GM19324 (cell line): ENCODE data around the gene CCSER1.

ENCODE experiments used
- ATAC-seq: cut with Tn5 transposase; IDR thresholded peaks from one replicate; pipeline ENCODE4 v1.9.1; 2021; ENCODE audit warnings: mild to moderate bottlenecking, moderate library complexity; ENCODE audit not compliant: unreplicated experiment, low FRiP score

The CCSER1 gene

DNA sequence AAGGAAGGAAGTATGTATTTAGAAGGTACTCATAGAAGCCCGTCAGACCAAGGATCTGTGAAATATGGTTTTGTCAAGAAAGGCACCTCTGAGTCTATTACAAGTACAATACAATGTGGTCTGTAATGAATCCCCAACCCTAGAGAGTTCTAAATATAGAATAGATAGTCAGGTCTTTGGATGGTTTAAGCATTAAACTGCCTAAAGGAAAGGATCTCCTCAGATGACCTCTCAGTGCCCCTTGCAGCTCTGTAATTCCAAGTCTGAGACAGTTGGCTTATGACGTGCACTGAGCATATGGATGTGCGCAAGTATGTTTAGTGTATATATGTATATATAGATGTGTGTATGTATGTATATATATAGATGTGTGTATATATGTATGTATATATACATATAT lies 62.0 kb downstream of the CCSER1 start:
- ATAC-seq, result no peak

DNA sequence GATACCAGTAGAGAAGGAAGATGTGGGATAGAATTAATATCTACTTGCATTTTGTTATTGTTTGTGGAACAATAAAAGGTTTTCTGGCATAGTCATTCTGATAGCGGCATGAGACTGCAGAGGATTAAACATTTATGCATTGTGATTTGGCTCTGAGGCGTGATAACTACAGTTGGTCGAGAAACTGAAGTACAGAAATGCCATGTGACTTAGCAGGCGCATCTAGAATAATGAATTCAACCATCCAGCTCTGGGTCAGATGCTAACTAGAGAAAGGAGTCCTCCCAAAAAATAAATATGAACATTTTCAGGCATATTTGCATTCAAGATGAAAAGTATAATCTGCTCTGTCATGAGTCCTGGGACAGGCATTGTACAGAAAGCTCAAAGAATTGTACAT lies 62.8 kb downstream of the CCSER1 start:
- no peak for ATAC-seq

DNA sequence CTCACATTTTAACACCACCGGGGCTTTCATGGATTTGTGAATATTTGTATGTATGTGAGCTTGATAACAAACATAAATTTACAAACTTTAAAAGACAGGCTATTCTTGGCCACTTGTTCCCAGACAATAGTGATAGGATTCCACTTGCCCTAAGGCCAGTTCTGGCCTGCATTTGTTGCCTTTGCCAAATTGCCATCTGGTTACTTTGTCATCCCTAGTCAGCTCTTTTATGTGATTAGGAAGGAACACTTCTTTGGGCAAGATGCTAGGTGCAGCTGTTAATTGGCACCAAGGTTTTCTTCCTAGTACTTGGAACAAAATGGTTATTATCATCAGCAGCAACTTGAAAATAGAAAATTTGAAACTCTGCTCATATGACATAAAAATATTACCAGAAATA lies 63.3 kb downstream of the CCSER1 start:
- no peak for ATAC-seq

DNA sequence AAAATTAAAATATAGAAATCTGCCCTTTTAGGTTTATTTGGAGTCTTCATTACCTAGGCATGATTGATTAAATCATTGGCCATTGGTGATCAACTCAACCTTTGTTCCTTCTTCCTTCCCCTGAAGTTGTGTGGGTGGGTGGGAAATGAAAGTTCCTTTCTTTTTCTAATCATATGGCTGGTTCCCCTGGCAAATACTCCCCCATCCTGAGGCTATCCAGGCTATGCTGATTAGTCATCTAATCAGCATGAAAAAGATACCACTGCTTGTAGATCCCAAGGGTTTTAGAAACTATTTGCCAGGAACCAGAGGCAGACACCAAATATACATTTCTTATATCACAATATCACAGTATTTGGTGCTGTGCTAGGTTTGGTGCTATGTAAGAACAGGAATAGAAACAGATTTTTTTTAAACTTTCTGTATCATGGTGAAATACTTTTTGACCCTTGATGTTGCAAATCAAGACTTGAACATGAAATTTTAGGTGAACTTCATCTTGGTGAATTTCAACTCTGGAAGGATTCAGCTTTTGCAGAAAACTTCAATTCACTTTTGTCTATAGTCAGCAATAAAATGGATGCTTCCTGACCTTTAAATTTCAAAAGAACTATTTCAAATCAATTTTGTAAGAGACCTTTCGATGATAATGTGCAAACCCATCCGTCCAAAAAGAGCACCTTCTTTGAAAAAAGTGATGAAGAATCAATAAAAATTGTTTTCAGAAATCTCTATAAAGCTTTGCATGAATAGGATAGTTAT lies 71.1 kb downstream of the CCSER1 start:
- no peak for ATAC-seq

DNA sequence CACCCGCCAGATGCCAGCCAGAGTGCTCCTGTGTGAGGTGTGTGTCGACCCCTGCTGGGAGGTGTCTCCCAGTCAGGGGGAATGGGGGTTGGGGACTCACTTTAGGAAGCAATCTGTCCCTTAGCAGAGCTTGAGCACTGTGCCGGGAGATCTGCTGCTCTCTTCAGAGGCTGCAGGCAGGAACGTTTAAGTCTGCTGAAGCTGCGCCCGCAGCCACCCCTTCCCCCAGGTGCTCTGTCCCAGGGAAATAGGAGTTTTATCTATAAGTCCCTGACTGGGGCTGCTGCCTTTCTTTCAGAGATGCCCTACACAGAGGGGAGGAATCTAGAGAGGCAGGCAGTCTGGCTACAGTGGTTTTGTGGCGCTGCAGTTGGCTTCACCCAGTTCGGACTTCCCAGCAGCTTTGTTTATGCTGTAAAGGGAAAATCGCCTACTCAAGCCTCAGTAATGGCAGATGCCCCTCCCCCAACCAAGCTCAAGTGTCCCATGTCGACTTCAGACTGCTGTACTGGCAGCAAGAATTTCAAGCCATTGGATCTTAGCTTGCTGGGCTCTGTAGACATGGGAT lies 80.8 kb downstream of the CCSER1 start:
- ATAC-seq, result no peak

DNA sequence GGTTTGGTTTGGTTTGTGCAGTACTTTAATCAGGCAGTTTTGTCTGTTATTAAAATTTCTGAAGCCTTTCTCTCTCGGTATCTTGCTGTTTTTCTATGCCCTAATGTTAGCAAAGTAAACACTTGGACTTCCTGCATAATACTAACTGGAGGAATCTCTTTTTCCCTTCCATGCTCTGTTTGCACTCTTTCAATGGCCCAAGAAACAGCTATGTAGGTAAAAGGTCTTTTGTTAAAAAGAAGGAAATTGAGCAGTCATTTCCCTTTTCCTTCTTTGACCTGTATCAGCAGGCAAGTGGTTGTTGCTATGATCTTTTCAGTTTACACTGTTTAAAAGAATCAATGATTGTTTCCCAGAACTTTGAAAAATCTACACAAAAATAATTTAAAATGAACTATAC lies 82.7 kb downstream of the CCSER1 start:
- no peak for ATAC-seq

DNA sequence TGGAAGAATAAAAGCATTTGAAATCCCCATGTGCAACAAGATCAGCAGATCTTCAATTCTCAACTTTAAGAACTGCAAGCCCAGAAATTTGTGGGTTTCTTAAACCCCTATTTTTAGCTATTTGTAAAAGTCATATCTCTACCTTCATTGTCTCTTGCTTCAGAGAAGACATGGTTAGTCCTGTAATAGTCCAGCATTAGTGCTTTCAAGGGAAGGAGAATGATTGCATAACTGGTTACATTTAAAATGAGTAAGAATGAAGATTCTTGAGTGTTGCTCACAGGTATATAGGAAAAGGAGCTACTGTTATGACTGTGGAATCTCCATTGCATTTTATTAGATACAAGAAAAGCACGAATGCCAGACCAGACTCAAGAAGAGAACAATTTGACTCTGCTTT lies 84.0 kb downstream of the CCSER1 start:
- ATAC-seq, result no peak

DNA sequence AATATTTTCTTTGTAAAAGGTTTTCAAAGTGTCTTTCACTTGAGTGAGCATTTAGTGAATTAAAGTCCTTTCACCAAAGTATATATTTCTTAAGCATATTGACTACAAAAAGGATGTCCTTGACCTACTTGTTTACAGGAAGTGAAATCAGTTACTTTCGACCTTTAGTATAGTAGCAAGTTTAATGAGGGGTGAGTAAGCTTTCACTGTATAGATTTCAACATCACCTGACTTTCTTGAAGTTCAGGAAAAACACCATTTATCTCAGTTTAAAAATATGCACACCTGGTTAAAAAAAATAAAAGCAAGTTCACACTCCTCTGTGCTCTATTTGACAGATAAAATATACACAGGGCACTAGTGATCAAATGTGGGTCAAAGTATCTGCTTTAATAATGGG lies 88.1 kb downstream of the CCSER1 start:
- ATAC-seq, result no peak

DNA sequence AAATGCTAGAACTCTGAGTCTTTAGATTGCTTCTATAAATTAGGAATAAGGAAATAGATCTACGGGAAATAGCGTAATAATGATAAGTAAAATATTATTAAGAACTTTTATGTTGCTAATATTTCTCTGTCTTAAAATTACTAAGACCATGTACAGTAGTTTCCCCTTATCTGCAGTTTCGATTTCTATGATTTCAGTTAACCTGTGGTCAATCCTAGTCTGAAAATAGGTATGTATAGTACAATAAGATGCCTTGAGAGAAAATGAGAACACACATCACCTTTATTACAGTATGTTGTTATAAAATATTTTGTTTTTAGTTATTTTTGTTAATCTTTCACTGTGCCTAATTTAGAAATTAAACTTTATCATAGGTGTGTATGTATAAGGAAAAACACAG lies 92.6 kb downstream of the CCSER1 start:
- no peak for ATAC-seq

DNA sequence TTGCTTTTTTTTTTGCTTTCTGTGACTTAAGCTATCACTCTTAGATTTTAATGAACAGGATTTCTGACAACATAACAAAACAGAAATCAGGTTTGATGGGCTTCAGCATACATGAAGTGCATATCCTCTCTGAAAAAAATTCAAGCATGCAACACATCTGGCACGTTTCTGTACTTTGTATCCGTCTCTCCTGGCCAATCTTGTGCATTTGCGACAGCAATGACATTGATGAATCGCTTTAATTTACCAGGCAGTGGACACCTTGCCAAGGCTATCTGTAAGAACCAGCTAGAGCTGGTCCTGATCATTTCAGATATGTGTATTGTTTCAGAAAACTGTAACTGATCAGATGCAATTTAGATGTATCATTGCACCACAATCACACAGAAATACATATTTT lies 93.3 kb downstream of the CCSER1 start:
- ATAC-seq, result no peak

DNA sequence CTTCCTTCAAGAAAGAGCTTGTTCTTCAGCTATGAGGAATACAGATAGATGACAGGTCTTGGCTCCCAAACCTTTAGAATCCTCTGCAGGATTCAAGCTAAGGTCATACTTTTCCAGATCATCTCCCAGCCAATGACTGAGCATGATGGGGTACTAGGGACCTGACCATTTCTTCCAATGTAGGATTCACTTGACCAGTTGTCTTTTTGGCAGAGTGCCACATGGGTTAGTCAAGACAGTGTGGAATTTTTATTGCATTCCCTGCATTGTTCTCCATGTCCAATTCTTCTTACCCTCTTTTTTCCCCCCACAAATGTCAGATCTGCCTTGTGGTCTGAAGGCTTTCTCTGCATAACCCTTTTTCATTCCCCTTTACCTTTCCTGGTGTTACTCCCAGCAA lies 99.5 kb downstream of the CCSER1 start:
- no peak for ATAC-seq

DNA sequence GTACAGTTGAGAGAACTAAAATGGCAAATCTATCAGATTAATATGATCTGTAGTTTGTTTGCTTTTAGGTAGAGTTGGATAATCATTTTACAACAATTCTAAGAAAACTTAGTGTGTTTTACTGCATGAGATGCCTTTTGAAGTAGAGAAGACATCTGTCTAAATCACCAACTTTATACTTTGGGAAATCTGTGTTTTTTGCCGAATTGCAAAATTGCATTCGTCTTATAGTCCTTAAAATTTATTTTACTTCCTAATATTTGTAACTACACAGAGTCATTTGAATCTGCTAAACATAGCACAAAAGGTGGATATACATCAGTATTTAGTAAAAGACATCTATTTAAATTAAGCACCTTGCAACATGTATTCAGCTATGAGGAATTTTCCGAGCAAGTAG lies 100.0 kb downstream of the CCSER1 start:
- ATAC-seq, result no peak

DNA sequence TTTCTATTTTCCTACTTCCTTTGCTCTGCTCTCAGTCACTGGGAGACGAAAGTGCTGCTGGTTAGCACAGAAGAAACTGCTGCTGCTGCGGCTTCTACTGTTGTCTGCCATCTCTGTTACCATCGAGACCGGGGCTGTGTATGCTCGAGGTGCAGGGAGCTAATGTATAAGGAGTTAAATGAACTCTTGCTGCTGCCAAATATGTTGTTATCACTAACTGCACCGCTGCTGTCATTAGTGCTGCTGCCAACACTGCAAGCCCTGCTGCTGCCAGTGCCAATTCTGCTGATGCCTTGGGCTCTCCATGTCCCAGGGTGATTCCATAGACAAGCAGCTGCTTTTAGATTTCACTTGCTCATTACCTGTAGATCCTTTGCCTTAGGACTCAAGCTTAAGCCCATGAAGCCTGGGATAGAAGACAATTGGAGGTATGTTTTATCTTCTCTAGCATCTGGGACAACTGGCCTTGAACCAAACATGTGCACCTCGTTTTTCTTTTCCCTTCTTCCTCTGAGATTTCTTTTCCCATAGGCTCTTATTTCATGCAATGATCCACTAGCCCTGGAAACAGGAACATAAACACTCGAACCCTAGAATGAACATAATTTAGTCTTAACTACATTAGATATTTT lies 107.8 kb downstream of the CCSER1 start:
- ATAC-seq, result no peak

DNA sequence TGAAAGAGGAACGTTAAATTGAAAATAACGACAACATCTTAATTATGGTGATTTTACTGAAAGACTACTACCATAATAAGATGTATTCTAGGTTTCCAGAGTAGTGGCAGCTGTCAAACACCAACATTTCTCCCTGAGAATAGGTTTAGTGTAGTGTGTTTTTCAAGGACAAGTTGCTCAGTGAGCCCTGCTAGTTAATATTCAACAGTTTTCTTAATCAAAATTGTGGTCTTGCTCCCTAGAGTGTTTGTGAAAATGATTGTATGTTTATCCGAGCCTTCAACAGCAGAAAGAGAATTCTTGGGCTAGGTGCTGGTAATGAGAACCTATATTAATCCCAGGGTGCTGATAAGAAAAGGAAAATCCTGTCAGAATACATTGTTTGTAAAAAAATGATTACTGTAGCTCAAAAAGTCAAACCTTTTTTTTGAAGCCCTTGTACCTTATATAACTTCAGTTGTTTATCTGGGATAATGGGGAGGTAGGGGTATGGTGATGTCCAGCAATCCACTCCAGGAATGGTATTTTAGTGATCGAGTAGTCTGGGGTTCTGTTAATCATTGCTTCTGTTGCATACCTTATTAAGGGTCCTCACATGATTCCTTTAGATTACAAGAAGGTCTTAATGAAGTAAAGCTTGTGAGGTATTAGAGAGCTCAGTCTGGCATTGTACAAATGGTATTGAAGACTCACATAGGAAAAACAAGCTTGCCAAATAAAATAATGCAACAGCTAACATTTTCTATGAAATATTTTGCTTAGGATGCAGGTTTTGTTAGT lies 110.7 kb downstream of the CCSER1 start:
- ATAC-seq, result no peak

DNA sequence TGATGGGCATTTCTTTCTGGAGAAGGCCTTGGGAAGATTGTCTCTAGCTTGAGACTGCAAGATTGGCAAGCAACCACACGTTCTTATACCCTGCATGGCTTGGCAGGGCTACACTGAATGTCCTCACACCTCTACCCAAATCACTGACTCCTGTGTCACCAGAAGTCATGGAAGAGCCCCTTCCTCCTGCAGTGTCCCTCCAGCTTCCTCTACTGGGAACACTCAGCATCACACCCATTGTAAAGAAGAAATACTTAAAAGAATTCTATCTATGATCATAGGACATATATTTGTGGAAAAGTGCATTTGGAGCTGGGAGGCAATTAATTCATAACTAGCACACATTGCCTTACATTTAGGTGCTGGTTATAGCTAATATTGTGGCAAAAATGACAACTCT lies 113.1 kb downstream of the CCSER1 start:
- no peak for ATAC-seq

DNA sequence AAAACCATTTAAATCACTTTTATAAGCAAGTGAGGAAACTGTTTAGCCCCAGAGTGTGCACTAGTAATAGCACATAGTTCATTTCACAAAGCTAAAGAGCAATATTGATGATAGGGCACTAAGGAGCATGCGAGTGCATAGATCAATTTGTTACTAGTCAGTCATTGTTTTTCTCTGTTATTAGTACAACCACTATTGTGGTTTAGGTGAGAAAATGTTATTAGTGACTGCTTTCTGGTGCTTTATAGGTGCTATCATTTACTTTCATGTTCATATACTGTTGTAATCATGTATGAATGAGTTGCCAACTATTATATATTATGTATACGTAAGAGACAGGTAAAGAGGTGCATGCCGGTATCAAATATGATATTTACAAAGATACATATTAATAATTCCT lies 113.8 kb downstream of the CCSER1 start:
- ATAC-seq, result no peak

DNA sequence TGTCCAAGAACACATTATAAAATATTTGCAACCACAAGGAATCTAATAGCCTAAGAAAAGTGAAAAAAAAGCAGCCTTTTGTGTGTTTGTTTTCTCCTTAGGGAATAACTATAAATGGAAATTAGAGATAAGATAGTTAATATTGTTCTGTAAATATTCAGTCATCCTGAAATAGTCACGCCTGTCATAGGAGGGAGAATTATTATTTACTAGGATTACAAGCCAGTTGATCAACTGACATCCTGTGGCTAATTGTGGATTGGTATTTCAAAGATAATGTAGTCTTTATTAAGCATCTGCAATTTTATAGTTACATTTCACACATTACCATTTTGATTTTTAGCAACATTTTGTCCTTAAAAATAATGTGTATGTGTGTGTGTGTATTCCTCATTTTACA lies 118.6 kb downstream of the CCSER1 start:
- no peak for ATAC-seq

DNA sequence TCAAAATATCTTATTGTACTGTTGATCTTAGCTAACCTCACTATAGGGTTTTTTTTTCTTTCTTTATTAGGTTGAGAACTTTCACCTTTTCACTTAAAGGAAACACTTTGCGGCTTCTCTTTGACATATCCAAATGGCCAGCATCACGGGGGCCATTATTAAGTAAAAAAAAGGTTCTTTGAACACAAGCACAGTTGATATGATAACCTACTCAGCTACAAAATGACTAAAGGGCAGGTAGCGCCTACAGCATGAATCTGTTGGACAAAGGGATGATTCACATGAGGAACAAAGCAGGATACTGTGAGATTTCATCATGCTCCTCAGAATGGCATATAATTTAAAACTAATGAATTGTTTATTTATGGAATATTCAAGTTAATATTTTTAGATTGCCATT lies 119.6 kb downstream of the CCSER1 start:
- no peak for ATAC-seq

DNA sequence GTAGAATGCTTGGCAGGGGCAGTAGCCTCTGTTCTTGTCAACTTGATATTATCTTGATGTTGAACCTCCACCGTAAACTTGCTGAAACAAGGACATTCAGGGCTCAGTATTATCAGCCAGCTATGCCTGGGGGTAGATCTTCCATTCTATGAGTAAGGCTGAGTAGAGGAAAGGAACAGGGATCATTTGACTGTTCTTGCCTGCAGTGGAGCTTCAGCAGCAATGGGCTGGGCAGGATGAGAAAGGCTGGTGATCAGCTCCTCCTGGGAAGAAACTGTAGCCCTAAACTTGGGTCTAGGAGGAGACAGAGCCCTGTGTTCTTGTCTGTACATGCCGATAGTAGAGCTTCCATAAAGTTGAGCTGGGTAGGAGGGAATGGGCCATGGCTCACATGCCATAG lies 127.2 kb downstream of the CCSER1 start:
- ATAC-seq, result no peak

DNA sequence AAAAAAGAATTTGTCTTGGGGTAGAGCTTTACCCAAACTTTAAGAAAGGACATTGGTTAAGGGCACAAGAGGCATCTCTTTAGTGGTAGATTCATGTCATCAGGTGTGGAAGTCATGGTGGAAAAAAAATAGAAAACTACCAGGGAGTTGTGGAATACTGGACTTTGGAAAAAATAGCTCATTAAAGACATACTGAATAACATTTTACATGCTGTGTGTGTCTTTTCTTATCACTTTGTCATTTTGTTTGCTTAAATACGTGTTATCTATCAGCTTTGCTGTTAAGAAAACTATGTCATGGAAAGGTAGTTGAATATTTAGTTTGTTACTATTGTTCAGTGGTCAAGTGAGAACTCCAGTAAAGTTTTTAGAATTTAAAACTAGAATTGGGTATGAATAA lies 147.0 kb downstream of the CCSER1 start:
- ATAC-seq, result no peak

DNA sequence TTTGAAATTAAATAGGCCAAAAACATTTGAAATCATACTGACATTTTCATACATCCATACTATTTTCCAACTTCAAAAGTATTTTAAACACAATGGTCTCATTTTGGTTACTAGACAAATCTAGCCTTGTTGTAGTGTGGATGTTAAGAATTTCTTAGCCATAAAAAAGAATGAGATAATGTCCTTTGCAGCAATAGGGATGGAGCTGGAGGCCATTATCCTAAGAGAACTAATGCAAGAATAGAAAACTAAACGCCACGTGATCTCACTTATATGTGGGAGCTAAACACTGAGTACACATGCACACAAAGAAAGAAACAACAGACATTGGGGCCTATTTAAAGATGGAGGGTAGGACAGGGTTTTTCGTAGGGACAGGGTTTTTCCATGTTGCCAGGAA lies 153.8 kb downstream of the CCSER1 start:
- no peak for ATAC-seq
